ENCODE results near the gene NLGN1. TPM values are rescaled to one million over a fixed set of nuclear protein-coding genes. Genes with fewer than 3 reads are reported as not detected.

NLGN1 gene
- total and polyA plus RNA-seq, 2 experiments from 2014 or later = 5.1 to 11.2 TPM

GRCh38 chr3:173939331-173939730, 541.8 kb downstream of the NLGN1 start:
- no peaks in the 10 kb centered on the region for H3K79me2 ChIP-seq
- H3K27me3 ChIP-seq = no peaks in the 10 kb centered on the region
- H3K4me3 ChIP-seq = no peak overlapping the region
- WGBS (ENCODE audit: low lambda C conversion rate, missing lambda C conversion rate) = 55% methylated on average over 2 of the region's 2 CpGs
- H3K9me3 ChIP-seq (ENCODE audit: low read depth) = no peaks in the 10 kb centered on the region
- TF ChIP-seq CTCF (IDR thresholded peaks at IDR 0.05; ENCODE audit: poor library complexity) (no peak), EZH2 (IDR thresholded peaks at IDR 0.05; ENCODE audit: borderline replicate concordance) (no peak), EZH2phosphoT487 (IDR thresholded peaks at IDR 0.05; ENCODE audit: low read depth, severe bottlenecking, unreplicated experiment) (no peak)
- H3K9me2 ChIP-seq (replicated peaks; ENCODE audit: insufficient read depth) = no peaks in the 10 kb centered on the region
- no peak overlapping the region for H3K27ac ChIP-seq
- H3K36me3 ChIP-seq (replicated peaks; ENCODE audit: insufficient read depth, low read depth) = no peaks in the 10 kb centered on the region
- no peak for DNase-seq (ENCODE audit: low spot score)
- no peak overlapping the region for H2AFZ ChIP-seq
- H3K4me1 ChIP-seq (ENCODE audit: insufficient read depth) = no peaks in the 10 kb centered on the region
- no peaks in the 10 kb centered on the region for H4K20me1 ChIP-seq (ENCODE audit: insufficient read depth, poor library complexity, severe bottlenecking)
- no peak overlapping the region for H3K4me2 ChIP-seq

GRCh38 chr3:173943264-173943663, 545.7 kb downstream of the NLGN1 start:
- Histone ChIP-seq H3K27me3 (no peaks in the 10 kb centered on the region), H3K36me3 (replicated peaks; ENCODE audit: insufficient read depth, low read depth) (no peaks in the 10 kb centered on the region), H3K4me3 (no peak overlapping the region), H3K79me2 (no peaks in the 10 kb centered on the region), H4K20me1 (ENCODE audit: insufficient read depth, poor library complexity, severe bottlenecking) (no peaks in the 10 kb centered on the region), H2AFZ (no peak overlapping the region), H3K27ac (no peak overlapping the region), H3K4me2 (no peak overlapping the region), H3K4me1 (ENCODE audit: insufficient read depth) (no peaks in the 10 kb centered on the region), H3K9me2 (replicated peaks; ENCODE audit: insufficient read depth) (no peaks in the 10 kb centered on the region), H3K9me3 (ENCODE audit: low read depth) (no peaks in the 10 kb centered on the region)
- no peak for DNase-seq (ENCODE audit: low spot score)
- 78% methylated on average over 3 of the region's 3 CpGs for WGBS (ENCODE audit: low lambda C conversion rate, missing lambda C conversion rate)
- TF ChIP-seq EZH2phosphoT487 (IDR thresholded peaks at IDR 0.05; ENCODE audit: low read depth, severe bottlenecking, unreplicated experiment) (no peak), CTCF (IDR thresholded peaks at IDR 0.05; ENCODE audit: poor library complexity) (no peak)

GRCh38 chr3:173945170-173945569, 547.6 kb downstream of the NLGN1 start:
- 92% methylated on average over 1 of the region's 1 CpG for WGBS (ENCODE audit: low lambda C conversion rate, missing lambda C conversion rate)
- Histone ChIP-seq H3K79me2 (no peaks in the 10 kb centered on the region), H3K27me3 (no peaks in the 10 kb centered on the region), H3K4me1 (ENCODE audit: insufficient read depth) (no peaks in the 10 kb centered on the region), H2AFZ (no peak overlapping the region), H3K4me3 (no peak overlapping the region), H3K36me3 (replicated peaks; ENCODE audit: insufficient read depth, low read depth) (no peaks in the 10 kb centered on the region), H3K27ac (no peak overlapping the region), H3K9me2 (replicated peaks; ENCODE audit: insufficient read depth) (no peaks in the 10 kb centered on the region), H3K9me3 (ENCODE audit: low read depth) (no peaks in the 10 kb centered on the region), H3K4me2 (no peak overlapping the region), H4K20me1 (ENCODE audit: insufficient read depth, poor library complexity, severe bottlenecking) (no peaks in the 10 kb centered on the region)
- no peak for DNase-seq (ENCODE audit: low spot score)
- TF ChIP-seq EZH2phosphoT487 (IDR thresholded peaks at IDR 0.05; ENCODE audit: low read depth, severe bottlenecking, unreplicated experiment) (no peak), CTCF (IDR thresholded peaks at IDR 0.05; ENCODE audit: poor library complexity) (no peak), EZH2 (IDR thresholded peaks at IDR 0.05; ENCODE audit: borderline replicate concordance) (no peak)

- no peaks in the 10 kb centered on the region for H3K79me2 ChIP-seq
- DNase-seq (ENCODE audit: low spot score) = no peak
- WGBS (ENCODE audit: low lambda C conversion rate, missing lambda C conversion rate) = 86% methylated on average over 1 of the region's 1 CpG
- no peaks in the 10 kb centered on the region for H3K9me3 ChIP-seq (ENCODE audit: low read depth)
- H4K20me1 ChIP-seq (ENCODE audit: insufficient read depth, poor library complexity, severe bottlenecking) = no peaks in the 10 kb centered on the region
- no peaks in the 10 kb centered on the region for H3K9me2 ChIP-seq (replicated peaks; ENCODE audit: insufficient read depth)
- TF ChIP-seq EZH2 (IDR thresholded peaks at IDR 0.05; ENCODE audit: borderline replicate concordance) (no peak), CTCF (IDR thresholded peaks at IDR 0.05; ENCODE audit: poor library complexity) (no peak), EZH2phosphoT487 (IDR thresholded peaks at IDR 0.05; ENCODE audit: low read depth, severe bottlenecking, unreplicated experiment) (no peak)
- H3K4me1 ChIP-seq (ENCODE audit: insufficient read depth) = no peaks in the 10 kb centered on the region
- no peak overlapping the region for H2AFZ ChIP-seq
- no peaks in the 10 kb centered on the region for H3K36me3 ChIP-seq (replicated peaks; ENCODE audit: insufficient read depth, low read depth)
- no peak overlapping the region for H3K27ac ChIP-seq
- H3K27me3 ChIP-seq = no peaks in the 10 kb centered on the region
- no peak overlapping the region for H3K4me3 ChIP-seq
- no peak overlapping the region for H3K4me2 ChIP-seq
Measured at GRCh38 chr3:173945806-173946205, 548.3 kb downstream of the NLGN1 start.

Data from hepatocyte (in vitro differentiated cells).